Measurements from ENCODE around the gene C19orf12.
"Not testable (repeated sequence)": the region's sequence is repeated elsewhere in the genome, so short reads cannot be mapped to it uniquely, and the experiment has no call there.

C19orf12 gene

GRCh38 chr19:29672319-29672932 is 42.6 kb downstream of the C19orf12 start:
- no peak for DNase-seq
- Histone ChIP-seq H3K4me1 (ENCODE audit: low read length) (no peaks in the 10 kb centered on the region), H3K4me2 (ENCODE audit: low read depth, low read length) (no peak overlapping the region), H2AFZ (ENCODE audit: low read length) (no peak overlapping the region), H3K27ac (ENCODE audit: low read length) (no peak overlapping the region), H3K79me2 (ENCODE audit: low read length) (no peaks in the 10 kb centered on the region), H3K9ac (ENCODE audit: low read length) (no peak overlapping the region), H3K9me2 (replicated peaks; ENCODE audit: insufficient read depth, low read length) (no peaks in the 10 kb centered on the region), H3K27me3 (replicated peaks; ENCODE audit: insufficient read depth, low read length) (no peaks in the 10 kb centered on the region), H3K9me3 (replicated peaks; ENCODE audit: insufficient read depth, low read length) (no peaks in the 10 kb centered on the region), H4K20me1 (ENCODE audit: insufficient read depth, low read length) (no peaks in the 10 kb centered on the region), H3K36me3 (replicated peaks; ENCODE audit: insufficient read depth, low read length) (no peaks in the 10 kb centered on the region), H3K4me3 (ENCODE audit: low read length) (no peak overlapping the region), H3F3A (ENCODE audit: insufficient read depth, low read length) (no peaks in the 10 kb centered on the region)
- TF ChIP-seq CTCF (IDR thresholded peaks at IDR 0.05; ENCODE audit: low read length) (no peak), EZH2phosphoT487 (IDR thresholded peaks at IDR 0.05; ENCODE audit: low read length) (no peak), EZH2 (optimal IDR thresholded peaks at IDR 0.05; ENCODE audit: low read depth, low read length) (no peak)

GRCh38 chr19:29671393-29672160 is 43.5 kb downstream of the C19orf12 start:
- H3K27ac ChIP-seq (ENCODE audit: low read length), result no peak overlapping the region
- H4K20me1 ChIP-seq (ENCODE audit: insufficient read depth, low read length), result no peaks in the 10 kb centered on the region
- no peaks in the 10 kb centered on the region for H3K9me3 ChIP-seq (replicated peaks; ENCODE audit: insufficient read depth, low read length)
- H3F3A ChIP-seq (ENCODE audit: insufficient read depth, low read length), result no peaks in the 10 kb centered on the region
- TF ChIP-seq EZH2phosphoT487 (IDR thresholded peaks at IDR 0.05; ENCODE audit: low read length), result no peak
- peak; percentile 10; the same call in 1 of the 2 replicates for TF ChIP-seq CTCF (IDR thresholded peaks at IDR 0.05; ENCODE audit: low read length)
- H3K79me2 ChIP-seq (ENCODE audit: low read length), result peaks cover 5% of the 10 kb centered on the region; the same call in 1 of the 2 replicates
- no peak overlapping the region for H3K9ac ChIP-seq (ENCODE audit: low read length)
- no peak overlapping the region for H3K4me3 ChIP-seq (ENCODE audit: low read length)
- no peak overlapping the region for H3K4me2 ChIP-seq (ENCODE audit: low read depth, low read length)
- no peaks in the 10 kb centered on the region for H3K4me1 ChIP-seq (ENCODE audit: low read length)
- H3K9me2 ChIP-seq (replicated peaks; ENCODE audit: insufficient read depth, low read length), result no peaks in the 10 kb centered on the region
- DNase-seq, result no peak
- H3K36me3 ChIP-seq (replicated peaks; ENCODE audit: insufficient read depth, low read length), result no peaks in the 10 kb centered on the region
- no peaks in the 10 kb centered on the region for H3K27me3 ChIP-seq (replicated peaks; ENCODE audit: insufficient read depth, low read length)
- H2AFZ ChIP-seq (ENCODE audit: low read length), result no peak overlapping the region

GRCh38 chr19:29671026-29671392 is 44.1 kb downstream of the C19orf12 start:
- H3K4me3 ChIP-seq (ENCODE audit: low read length); H3K4me2 ChIP-seq (ENCODE audit: low read depth, low read length); DNase-seq; H3K4me1 ChIP-seq (ENCODE audit: low read length); H3F3A ChIP-seq (ENCODE audit: insufficient read depth, low read length); H3K27me3 ChIP-seq (replicated peaks; ENCODE audit: insufficient read depth, low read length); H4K20me1 ChIP-seq (ENCODE audit: insufficient read depth, low read length); H3K79me2 ChIP-seq (ENCODE audit: low read length); H2AFZ ChIP-seq (ENCODE audit: low read length); H3K9me2 ChIP-seq (replicated peaks; ENCODE audit: insufficient read depth, low read length); H3K36me3 ChIP-seq (replicated peaks; ENCODE audit: insufficient read depth, low read length); H3K9me3 ChIP-seq (replicated peaks; ENCODE audit: insufficient read depth, low read length); H3K9ac ChIP-seq (ENCODE audit: low read length); H3K27ac ChIP-seq (ENCODE audit: low read length): not testable (repeated sequence)

- Histone ChIP-seq H3F3A (ENCODE audit: insufficient read depth, low read length) (no peaks in the 10 kb centered on the region), H3K4me3 (ENCODE audit: low read length) (no peak overlapping the region), H3K36me3 (replicated peaks; ENCODE audit: insufficient read depth, low read length) (no peaks in the 10 kb centered on the region), H2AFZ (ENCODE audit: low read length) (no peak overlapping the region), H3K9ac (ENCODE audit: low read length) (no peak overlapping the region), H3K4me1 (ENCODE audit: low read length) (0 out of 2 replicates have a peak, but pooled peaks cover 5% of the 10 kb centered on the region), H3K27ac (ENCODE audit: low read length) (no peak overlapping the region), H3K79me2 (ENCODE audit: low read length) (peaks cover 5% of the 10 kb centered on the region; the same call in 1 of the 2 replicates), H3K27me3 (replicated peaks; ENCODE audit: insufficient read depth, low read length) (no peaks in the 10 kb centered on the region), H3K4me2 (ENCODE audit: low read depth, low read length) (no peak overlapping the region), H3K9me2 (replicated peaks; ENCODE audit: insufficient read depth, low read length) (no peaks in the 10 kb centered on the region), H3K9me3 (replicated peaks; ENCODE audit: insufficient read depth, low read length) (no peaks in the 10 kb centered on the region), H4K20me1 (ENCODE audit: insufficient read depth, low read length) (no peaks in the 10 kb centered on the region)
- TF ChIP-seq CTCF (IDR thresholded peaks at IDR 0.05; ENCODE audit: low read length) (no peak), EZH2phosphoT487 (IDR thresholded peaks at IDR 0.05; ENCODE audit: low read length) (no peak), EZH2 (optimal IDR thresholded peaks at IDR 0.05; ENCODE audit: low read depth, low read length) (no peak)
- no peak for DNase-seq
Observed at GRCh38 chr19:29670255-29670654, 44.8 kb downstream of the C19orf12 start.
